IMR-90 (cell line): Measurements from ENCODE around the gene KLK14.

ENCODE experiments used
- CEBPB ChIP-seq: IDR thresholded peaks from 2 replicates; pipeline ENCODE4 v1.6.1; 2012; ENCODE audit warnings: low read depth, low read length, improper control_type of control experiment
- CHD1 ChIP-seq: IDR thresholded peaks from 2 replicates; pipeline ENCODE4 v1.6.1; 2012; ENCODE audit warnings: low read depth, low read length, improper control_type of control experiment
- FOS ChIP-seq: fragments of 150-350 bp; IDR thresholded peaks from 2 replicates; pipeline ENCODE4 v1.6.1; 2016; ENCODE audit warnings: low read depth, low read length
- MAZ ChIP-seq: IDR thresholded peaks from 2 replicates; pipeline ENCODE4 v1.6.1; 2012; ENCODE audit warnings: low read depth, mild to moderate bottlenecking, low read length, improper control_type of control experiment, moderate library complexity, borderline replicate concordance
- MXI1 ChIP-seq: IDR thresholded peaks from 2 replicates; pipeline ENCODE4 v1.6.1; 2012; ENCODE audit warnings: low read depth, mild to moderate bottlenecking, low read length, moderate library complexity, borderline replicate concordance
- NFE2L2 ChIP-seq: fragments of 150-350 bp; IDR thresholded peaks from 2 replicates; pipeline ENCODE4 v1.6.1; 2016; ENCODE audit warnings: low read depth, mild to moderate bottlenecking, low read length
- POLR2A ChIP-seq: IDR thresholded peaks from 2 replicates; pipeline ENCODE4 v1.6.1; 2012; ENCODE audit warnings: mild to moderate bottlenecking, low read depth, low read length
- RAD21 ChIP-seq: IDR thresholded peaks from 2 replicates; pipeline ENCODE4 v1.6.1; 2012; ENCODE audit warnings: low read length, improper control_type of control experiment
- RCOR1 ChIP-seq: IDR thresholded peaks from 2 replicates; pipeline ENCODE4 v1.6.1; 2012; ENCODE audit warnings: mild to moderate bottlenecking, low read length, improper control_type of control experiment; ENCODE audit not compliant: insufficient replicate concordance
- RFX5 ChIP-seq: IDR thresholded peaks from 2 replicates; pipeline ENCODE4 v1.8.0; 2012; ENCODE audit warnings: low read depth, mild to moderate bottlenecking, low read length, moderate library complexity
- SMC3 ChIP-seq: fragments of 150-350 bp; IDR thresholded peaks from 2 replicates; pipeline ENCODE4 v1.6.1; 2016; ENCODE audit warnings: low read depth, mild to moderate bottlenecking, antibody characterized with exemption, low read length, moderate library complexity
- TF ChIP-seq, protein P1 (sequence below): conservative IDR thresholded peaks from 2 replicates; pipeline ENCODE4 v1.5.1; 2012; ENCODE audit warnings: mild to moderate bottlenecking, low read depth, low read length, improper control_type of control experiment
- TF ChIP-seq, protein P2 (sequence below): fragments of 150-350 bp; IDR thresholded peaks from 2 replicates; pipeline ENCODE4 v1.6.1; 2017; ENCODE audit warnings: mild to moderate bottlenecking, antibody characterized with exemption, low read length, low read depth
- TF ChIP-seq, protein P3 (sequence below): fragments of 150-350 bp; IDR thresholded peaks from 2 replicates; pipeline ENCODE4 v1.6.1; 2016; ENCODE audit warnings: low read depth, mild to moderate bottlenecking, low read length, moderate library complexity, borderline replicate concordance

DNA sequence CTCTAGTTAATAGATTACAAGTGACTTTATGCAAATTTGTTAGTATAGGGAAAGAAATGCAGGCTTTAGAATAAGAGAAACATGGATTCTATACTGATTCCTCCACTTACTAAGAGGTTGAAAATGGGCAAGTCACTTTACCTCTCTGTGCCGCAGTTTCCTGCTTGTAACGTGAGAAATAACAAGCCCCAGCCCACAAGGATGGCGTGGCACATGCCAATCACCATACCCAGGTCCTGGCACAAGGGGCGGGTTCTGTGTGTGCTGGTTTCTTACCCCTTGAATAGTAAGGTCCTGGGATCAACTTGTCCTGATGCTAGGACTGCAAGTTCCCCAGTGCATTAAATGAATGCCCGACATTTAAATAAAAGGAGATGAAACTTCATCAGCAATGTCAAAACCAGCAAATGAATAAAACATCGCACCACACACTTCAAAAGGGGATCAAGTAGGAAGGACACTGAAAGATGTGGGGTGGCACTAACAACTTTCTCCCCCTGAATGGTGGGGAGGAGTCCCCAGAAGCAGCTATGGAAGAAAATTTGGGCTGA, 34.1 kb upstream of the KLK14 start:
- no peak for TF ChIP-seq RFX5
- TF ChIP-seq RCOR1 = no peak
- TF ChIP-seq, protein P1, sequence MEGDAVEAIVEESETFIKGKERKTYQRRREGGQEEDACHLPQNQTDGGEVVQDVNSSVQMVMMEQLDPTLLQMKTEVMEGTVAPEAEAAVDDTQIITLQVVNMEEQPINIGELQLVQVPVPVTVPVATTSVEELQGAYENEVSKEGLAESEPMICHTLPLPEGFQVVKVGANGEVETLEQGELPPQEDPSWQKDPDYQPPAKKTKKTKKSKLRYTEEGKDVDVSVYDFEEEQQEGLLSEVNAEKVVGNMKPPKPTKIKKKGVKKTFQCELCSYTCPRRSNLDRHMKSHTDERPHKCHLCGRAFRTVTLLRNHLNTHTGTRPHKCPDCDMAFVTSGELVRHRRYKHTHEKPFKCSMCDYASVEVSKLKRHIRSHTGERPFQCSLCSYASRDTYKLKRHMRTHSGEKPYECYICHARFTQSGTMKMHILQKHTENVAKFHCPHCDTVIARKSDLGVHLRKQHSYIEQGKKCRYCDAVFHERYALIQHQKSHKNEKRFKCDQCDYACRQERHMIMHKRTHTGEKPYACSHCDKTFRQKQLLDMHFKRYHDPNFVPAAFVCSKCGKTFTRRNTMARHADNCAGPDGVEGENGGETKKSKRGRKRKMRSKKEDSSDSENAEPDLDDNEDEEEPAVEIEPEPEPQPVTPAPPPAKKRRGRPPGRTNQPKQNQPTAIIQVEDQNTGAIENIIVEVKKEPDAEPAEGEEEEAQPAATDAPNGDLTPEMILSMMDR = no peak
- no peak for TF ChIP-seq POLR2A
- TF ChIP-seq MXI1 = no peak
- TF ChIP-seq SMC3 = no peak
- no peak for TF ChIP-seq CEBPB
- TF ChIP-seq RAD21 = no peak
- TF ChIP-seq MAZ = no peak
- TF ChIP-seq, protein P2, sequence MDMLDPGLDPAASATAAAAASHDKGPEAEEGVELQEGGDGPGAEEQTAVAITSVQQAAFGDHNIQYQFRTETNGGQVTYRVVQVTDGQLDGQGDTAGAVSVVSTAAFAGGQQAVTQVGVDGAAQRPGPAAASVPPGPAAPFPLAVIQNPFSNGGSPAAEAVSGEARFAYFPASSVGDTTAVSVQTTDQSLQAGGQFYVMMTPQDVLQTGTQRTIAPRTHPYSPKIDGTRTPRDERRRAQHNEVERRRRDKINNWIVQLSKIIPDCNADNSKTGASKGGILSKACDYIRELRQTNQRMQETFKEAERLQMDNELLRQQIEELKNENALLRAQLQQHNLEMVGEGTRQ = no peak
- TF ChIP-seq CHD1 = no peak
- TF ChIP-seq, protein P3, sequence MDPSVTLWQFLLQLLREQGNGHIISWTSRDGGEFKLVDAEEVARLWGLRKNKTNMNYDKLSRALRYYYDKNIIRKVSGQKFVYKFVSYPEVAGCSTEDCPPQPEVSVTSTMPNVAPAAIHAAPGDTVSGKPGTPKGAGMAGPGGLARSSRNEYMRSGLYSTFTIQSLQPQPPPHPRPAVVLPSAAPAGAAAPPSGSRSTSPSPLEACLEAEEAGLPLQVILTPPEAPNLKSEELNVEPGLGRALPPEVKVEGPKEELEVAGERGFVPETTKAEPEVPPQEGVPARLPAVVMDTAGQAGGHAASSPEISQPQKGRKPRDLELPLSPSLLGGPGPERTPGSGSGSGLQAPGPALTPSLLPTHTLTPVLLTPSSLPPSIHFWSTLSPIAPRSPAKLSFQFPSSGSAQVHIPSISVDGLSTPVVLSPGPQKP = no peak
- no peak for TF ChIP-seq NFE2L2
- no peak for TF ChIP-seq FOS
